Astrocyte (in vitro differentiated cells and primary cell): Measurements from ENCODE around the gene GHRHR.

Experiments used
- EZH2 ChIP-seq: IDR thresholded peaks from 2 replicates; pipeline ENCODE4 v1.6.1; 2012; ENCODE audit warnings: mild to moderate bottlenecking, low read length, inconsistent platforms; ENCODE audit not compliant: insufficient read depth
- TF ChIP-seq, protein P1 (sequence below): IDR thresholded peaks from 2 replicates; pipeline ENCODE4 v1.5.1; 2011; ENCODE audit warnings: low read depth, mild to moderate bottlenecking, inconsistent platforms, low read length, moderate library complexity; ENCODE audit not compliant: insufficient read depth

DNA sequence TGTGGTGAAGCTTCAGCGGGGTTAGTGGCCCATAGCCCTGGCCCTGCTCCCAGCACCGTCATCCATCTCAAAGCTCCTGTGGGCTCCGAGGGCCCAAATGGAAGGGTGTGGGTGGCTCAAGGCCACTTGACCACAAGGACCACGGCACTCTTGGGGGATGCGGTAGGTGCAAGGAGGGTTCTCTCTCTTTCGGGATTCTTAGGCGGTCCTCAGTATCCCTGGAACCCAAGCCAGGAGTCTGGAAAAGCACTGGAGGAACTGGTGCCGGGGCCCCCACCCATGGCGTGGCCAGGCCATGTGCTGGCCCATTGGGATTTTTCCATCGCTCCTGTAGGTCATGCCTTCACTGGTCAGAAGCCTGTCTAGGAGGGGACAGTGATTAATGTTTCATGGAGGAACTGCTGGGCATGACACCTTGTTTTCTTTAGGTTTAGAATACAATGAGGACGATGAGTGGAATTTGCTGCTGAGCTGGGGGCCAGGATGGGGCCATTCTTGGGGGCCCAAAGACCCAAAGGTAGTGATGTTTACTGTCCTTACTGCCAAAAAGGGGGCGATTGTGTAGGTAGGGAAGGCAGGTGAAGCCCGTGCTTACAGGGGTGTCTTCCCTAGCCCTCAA is 35.4 kb upstream of the GHRHR start:
- TF ChIP-seq, protein P1, sequence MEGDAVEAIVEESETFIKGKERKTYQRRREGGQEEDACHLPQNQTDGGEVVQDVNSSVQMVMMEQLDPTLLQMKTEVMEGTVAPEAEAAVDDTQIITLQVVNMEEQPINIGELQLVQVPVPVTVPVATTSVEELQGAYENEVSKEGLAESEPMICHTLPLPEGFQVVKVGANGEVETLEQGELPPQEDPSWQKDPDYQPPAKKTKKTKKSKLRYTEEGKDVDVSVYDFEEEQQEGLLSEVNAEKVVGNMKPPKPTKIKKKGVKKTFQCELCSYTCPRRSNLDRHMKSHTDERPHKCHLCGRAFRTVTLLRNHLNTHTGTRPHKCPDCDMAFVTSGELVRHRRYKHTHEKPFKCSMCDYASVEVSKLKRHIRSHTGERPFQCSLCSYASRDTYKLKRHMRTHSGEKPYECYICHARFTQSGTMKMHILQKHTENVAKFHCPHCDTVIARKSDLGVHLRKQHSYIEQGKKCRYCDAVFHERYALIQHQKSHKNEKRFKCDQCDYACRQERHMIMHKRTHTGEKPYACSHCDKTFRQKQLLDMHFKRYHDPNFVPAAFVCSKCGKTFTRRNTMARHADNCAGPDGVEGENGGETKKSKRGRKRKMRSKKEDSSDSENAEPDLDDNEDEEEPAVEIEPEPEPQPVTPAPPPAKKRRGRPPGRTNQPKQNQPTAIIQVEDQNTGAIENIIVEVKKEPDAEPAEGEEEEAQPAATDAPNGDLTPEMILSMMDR = no peak
- no peak for TF ChIP-seq EZH2
